ENCODE measurements around the gene MAN1C1. TPM values are rescaled to one million over a fixed set of nuclear protein-coding genes. Genes with fewer than 3 reads are reported as not detected.

MAN1C1 gene
- total RNA-seq, 1 donor from 2014 or later, result 0.20 TPM

DNA sequence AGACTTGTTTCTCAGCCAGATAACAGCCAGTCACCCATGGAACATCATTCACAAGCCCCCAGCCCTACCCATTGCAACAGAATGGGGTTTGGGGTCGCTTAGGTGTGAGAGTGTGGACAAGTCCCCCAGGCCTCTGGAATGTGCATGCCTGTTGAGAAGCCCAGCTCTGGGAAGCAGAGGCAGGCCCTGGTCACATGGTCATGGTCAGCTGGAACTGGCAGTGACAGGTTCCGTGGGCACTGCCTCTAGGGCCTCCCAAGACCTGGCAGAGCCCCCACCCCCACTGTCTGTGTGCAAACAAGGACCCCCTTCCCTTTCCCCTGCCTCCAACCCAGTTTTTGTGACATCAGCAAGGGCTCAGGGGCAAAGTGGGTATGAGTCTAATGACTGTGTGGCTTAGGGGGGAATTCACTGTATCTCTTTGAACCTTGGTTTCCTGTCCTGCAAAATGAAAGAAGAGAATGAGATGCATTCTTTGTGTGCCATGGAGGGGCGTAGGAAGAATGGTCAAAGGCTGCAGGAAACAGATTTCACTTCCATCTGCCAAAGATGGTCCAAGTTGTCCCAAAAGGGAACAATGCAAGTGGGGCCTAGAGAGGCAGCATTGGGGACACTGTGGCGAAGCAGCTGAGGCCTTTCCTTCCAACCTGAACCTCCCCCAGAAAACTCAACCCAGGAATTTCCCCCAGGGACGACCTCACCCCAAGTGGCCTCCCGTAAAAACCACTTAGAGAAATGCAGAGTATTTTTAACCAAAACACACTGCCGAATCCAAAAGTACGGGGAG, 148.7 kb downstream of the MAN1C1 start:
- Mint-ChIP-seq H3K4me1 (peaks cover 4% of the 10 kb centered on the region), H3K27me3 (no peaks in the 10 kb centered on the region), H3K27ac (no peak overlapping the region), H3K4me3 (no peak overlapping the region), H3K36me3 (ENCODE audit: low read depth) (no peaks in the 10 kb centered on the region), H3K9me3 (no peaks in the 10 kb centered on the region)
- POLR2A ChIA-PET, result no interaction called here
- CTCF ChIA-PET, result no interaction called here
- intact Hi-C loops (cut with micrococcal nuclease), result no loop called here
- no peak for DNase-seq
- no peak for ATAC-seq (ENCODE audit: low read depth)
- TF ChIP-seq, protein P1, sequence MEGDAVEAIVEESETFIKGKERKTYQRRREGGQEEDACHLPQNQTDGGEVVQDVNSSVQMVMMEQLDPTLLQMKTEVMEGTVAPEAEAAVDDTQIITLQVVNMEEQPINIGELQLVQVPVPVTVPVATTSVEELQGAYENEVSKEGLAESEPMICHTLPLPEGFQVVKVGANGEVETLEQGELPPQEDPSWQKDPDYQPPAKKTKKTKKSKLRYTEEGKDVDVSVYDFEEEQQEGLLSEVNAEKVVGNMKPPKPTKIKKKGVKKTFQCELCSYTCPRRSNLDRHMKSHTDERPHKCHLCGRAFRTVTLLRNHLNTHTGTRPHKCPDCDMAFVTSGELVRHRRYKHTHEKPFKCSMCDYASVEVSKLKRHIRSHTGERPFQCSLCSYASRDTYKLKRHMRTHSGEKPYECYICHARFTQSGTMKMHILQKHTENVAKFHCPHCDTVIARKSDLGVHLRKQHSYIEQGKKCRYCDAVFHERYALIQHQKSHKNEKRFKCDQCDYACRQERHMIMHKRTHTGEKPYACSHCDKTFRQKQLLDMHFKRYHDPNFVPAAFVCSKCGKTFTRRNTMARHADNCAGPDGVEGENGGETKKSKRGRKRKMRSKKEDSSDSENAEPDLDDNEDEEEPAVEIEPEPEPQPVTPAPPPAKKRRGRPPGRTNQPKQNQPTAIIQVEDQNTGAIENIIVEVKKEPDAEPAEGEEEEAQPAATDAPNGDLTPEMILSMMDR (IDR thresholded peaks at IDR 0.05), result no peak

DNA sequence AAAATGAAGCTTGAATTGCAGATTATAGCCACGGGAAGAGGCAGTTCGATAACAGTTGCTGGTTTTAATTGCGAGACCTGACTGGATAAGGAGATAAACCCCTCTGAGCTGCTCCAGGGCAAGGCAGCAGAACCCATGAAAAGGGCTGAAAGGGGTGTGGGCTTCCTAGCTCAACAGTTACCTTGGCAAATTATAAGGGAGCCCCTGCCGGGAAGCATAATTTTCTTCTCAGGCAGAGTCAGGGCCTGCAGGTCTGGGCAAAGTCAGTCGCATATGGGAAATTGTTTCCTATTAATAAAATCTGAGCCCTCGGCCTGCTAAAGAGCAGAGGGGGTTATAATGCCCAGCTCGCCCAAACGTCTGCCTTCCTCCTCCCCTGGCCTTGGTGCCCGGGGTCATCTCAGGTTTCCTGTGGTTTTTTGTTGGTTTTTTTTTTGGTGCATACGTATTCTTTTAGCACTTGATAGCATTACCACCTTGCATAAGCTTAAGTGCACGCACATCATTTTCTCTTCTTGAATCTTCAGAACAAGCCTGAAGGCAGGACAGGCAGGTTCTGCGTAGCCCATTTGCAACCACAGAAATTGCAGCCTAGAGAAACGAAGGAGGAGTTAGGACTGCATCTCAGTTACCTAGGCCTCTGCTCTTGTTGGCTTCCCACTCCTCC, 149.5 kb downstream of the MAN1C1 start:
- POLR2A ChIA-PET, result no interaction called here
- intact Hi-C loops (cut with micrococcal nuclease), result no loop called here

DNA sequence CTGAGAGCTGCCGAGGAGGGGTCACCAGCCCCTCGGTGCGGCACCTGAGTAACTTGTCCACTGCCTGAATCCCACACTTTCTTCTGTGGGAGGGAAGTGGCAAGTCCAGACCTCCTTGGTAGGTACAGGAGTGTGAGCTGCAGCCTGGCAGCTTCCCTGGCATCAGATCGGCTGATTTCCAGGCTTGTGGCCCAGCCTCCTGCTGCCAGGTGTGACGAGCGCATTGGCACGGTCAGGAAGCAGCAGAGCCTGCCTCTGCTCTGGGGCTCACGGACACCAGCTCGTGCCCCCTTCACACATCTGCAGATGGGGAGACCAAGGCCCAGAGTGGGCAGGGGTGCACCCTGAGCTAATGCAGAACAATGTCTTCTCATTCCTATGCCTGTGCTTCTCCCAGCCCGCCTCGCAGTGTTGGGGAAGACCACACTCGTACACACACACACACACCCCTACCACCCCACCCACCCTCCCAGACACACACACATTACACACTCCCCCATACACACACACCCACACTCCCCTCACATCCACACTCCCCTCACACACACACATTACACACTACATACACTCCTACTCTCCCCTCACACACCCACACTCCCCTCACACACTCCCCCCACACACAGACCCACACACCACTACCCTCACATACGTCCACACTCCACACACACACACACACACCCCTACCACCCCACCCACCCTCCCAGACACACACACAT, 150.3 kb downstream of the MAN1C1 start:
- CTCF ChIA-PET, result no interaction called here
- TF ChIP-seq, protein P1 (IDR thresholded peaks at IDR 0.05), result no peak
- H3K4me1 Mint-ChIP-seq, result peaks cover 18% of the 10 kb centered on the region
- no peak overlapping the region for H3K4me3 Mint-ChIP-seq
- POLR2A ChIA-PET, result no interaction called here
- intact Hi-C loops (cut with micrococcal nuclease), result no loop called here
- peaks cover 13% of the 10 kb centered on the region for H3K27me3 Mint-ChIP-seq
- DNase-seq (no peak), ATAC-seq (ENCODE audit: low read depth) (no peak)
- no peak overlapping the region for H3K27ac Mint-ChIP-seq
- no peaks in the 10 kb centered on the region for H3K9me3 Mint-ChIP-seq
- H3K36me3 Mint-ChIP-seq (ENCODE audit: low read depth), result no peaks in the 10 kb centered on the region

More for the DNA sequence above, 149.5 kb downstream of the MAN1C1 start:
- H3K4me3 Mint-ChIP-seq, result no peak overlapping the region
- no peak overlapping the region for H3K27ac Mint-ChIP-seq
- H3K36me3 Mint-ChIP-seq (ENCODE audit: low read depth), result no peaks in the 10 kb centered on the region
- TF ChIP-seq, protein P1 (IDR thresholded peaks at IDR 0.05), result no peak
- ATAC-seq (ENCODE audit: low read depth) (no peak), DNase-seq (no peak)
- H3K9me3 Mint-ChIP-seq, result no peaks in the 10 kb centered on the region
- H3K27me3 Mint-ChIP-seq, result peaks cover 4% of the 10 kb centered on the region
- peaks cover 9% of the 10 kb centered on the region for H3K4me1 Mint-ChIP-seq
- CTCF ChIA-PET, result no interaction called here

DNA sequence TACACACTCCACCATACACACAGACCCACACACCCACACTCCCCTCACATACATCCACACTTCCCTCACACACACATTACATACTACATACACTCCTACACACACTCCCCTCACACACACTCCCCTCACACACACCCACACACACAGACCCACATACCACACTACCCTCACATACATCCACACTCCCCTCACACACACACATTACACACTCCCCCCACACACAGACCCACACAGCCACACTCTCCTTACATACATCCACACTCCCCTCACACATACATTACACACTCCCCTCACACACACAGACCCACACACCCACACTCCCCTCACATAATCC, 150.8 kb downstream of the MAN1C1 start:
- Mint-ChIP-seq H3K9me3 (no peaks in the 10 kb centered on the region), H3K27me3 (peaks cover 17% of the 10 kb centered on the region), H3K27ac (no peak overlapping the region), H3K4me1 (peaks cover 22% of the 10 kb centered on the region), H3K4me3 (no peak overlapping the region), H3K36me3 (ENCODE audit: low read depth) (no peaks in the 10 kb centered on the region)
- TF ChIP-seq, protein P1 (IDR thresholded peaks at IDR 0.05), result no peak
- POLR2A ChIA-PET, result no interaction called here
- intact Hi-C loops (cut with micrococcal nuclease), result no loop called here
- no peak for ATAC-seq (ENCODE audit: low read depth)
- CTCF ChIA-PET, result no interaction called here
- DNase-seq, result no peak

DNA sequence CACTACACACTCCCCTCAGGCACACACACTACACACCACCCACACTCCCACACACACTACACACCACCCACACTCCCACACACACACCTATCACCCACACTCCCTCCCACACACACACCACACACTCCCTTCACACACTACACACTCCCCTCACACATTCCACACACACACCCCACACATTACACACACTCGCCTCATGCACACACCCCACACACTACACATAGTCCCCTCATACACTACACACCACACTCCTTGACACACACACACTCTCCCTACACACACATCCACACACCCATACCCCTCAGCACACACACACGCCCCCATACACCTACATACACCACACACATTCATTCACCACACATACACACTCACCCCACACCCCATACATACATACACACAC, 152.4 kb downstream of the MAN1C1 start:
- TF ChIP-seq, protein P1 (IDR thresholded peaks at IDR 0.05), result no peak
- H3K4me3 Mint-ChIP-seq, result no peak overlapping the region
- H3K36me3 Mint-ChIP-seq (ENCODE audit: low read depth), result no peaks in the 10 kb centered on the region
- ChIA-PET CTCF (no interaction called here), POLR2A (no interaction called here)
- H3K9me3 Mint-ChIP-seq, result no peaks in the 10 kb centered on the region
- H3K27ac Mint-ChIP-seq, result no peak overlapping the region
- no peak for ATAC-seq (ENCODE audit: low read depth)
- intact Hi-C loops (cut with micrococcal nuclease), result no loop called here
- no peak for DNase-seq
- H3K27me3 Mint-ChIP-seq, result peaks cover 23% of the 10 kb centered on the region
- H3K4me1 Mint-ChIP-seq, result peaks cover 24% of the 10 kb centered on the region
